ENCODE measurements around the gene LRRC1. TPM values are rescaled to one million over a fixed set of nuclear protein-coding genes. Genes with fewer than 3 reads are reported as not detected.

The LRRC1 gene
- total and polyA plus RNA-seq, 2 of the 13 experiments (the other 11 are each of a cell fraction or from before 2014, with no cell fraction given): 15.6 to 27.7 TPM

DNA sequence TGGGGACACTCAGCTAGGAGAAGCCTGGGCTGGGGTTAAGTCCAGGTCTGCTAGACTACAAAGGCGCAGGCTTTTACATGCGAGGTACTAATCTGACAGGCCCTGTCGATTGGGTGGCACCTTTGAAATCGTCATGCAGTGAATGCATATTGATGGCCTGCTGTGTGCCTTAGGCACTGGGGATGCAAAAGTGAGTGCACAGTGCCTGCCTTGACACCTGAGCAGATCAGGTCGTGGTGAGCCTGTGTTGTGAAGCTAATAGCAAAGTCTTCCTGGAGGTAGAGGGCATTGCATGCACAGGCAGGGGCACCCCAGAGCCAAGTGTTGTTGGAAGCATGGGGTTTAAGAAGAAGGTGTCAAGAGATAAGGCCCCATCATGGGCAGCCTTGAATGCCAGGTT is 16.9 kb downstream of the LRRC1 start:
- intact Hi-C loops (cut with micrococcal nuclease; ENCODE audit: unreplicated experiment): loop anchor here (2.0 kb wide), 1 partner anchor 15 kb away; no protein-coding TSS in a partner anchor
- Histone ChIP-seq H3K4me2 (ENCODE audit: low read depth, low read length) (no peak overlapping the region), H4K20me1 (ENCODE audit: insufficient read depth, low read length) (peaks cover 30% of the 10 kb centered on the region; the same call in 1 of the 2 replicates), H2AFZ (ENCODE audit: low read length) (no peak overlapping the region), H3K27me3 (ENCODE audit: control insufficient read depth in 1 of 2, insufficient read depth in 2 of 2, low read length in 2 of 2) (no peaks in the 10 kb centered on the region), H3K27ac (ENCODE audit: extremely low read length, insufficient read depth, low read length) (no peak overlapping the region), H3K9ac (ENCODE audit: insufficient read depth, low read depth, low read length) (no peak overlapping the region), H3K79me2 (ENCODE audit: insufficient read depth, low read length) (peaks cover 75% of the 10 kb centered on the region), H3K9me3 (ENCODE audit: low read length) (no peaks in the 10 kb centered on the region), H3K36me3 (replicated peaks in 1 of 2; ENCODE audit: control insufficient read depth in 1 of 2, insufficient read depth in 2 of 2, low read length in 2 of 2) (0 out of 5 replicates have a peak, but pooled peaks cover 3 to 5% of the 10 kb centered on the region in 2 experiments), H3K4me1 (ENCODE audit: insufficient read depth, low read length) (peaks cover 54% of the 10 kb centered on the region), H3K4me3 (replicated peaks in 1 of 3; ENCODE audit: insufficient read depth in 1 of 3, low read depth in 2 of 3, low read length in 3 of 3) (no peak overlapping the region)
- POLR2A ChIA-PET: interaction anchor here (2.0 kb wide), 1 partner anchor 16 kb away, joined by 13 read pairs; the partner anchor contains the start of gene LRRC1
- 89% methylated on average over 5 of the region's 5 CpGs for WGBS (ENCODE audit: low lambda C conversion rate)
- CTCF ChIA-PET (ENCODE audit: low intra/inter-chr PET ratio, low total read pairs): no interaction called here
- no peak for DNase-seq (ENCODE audit: low spot score)
- in situ Hi-C loops (cut with HindIII; ENCODE audit: extremely low pct_ligation_motif_present, low pct_unique_long_range_greater_than_20kb): no loop called here
- TF ChIP-seq MIXL1 (CRISPR knock-in tag; IDR thresholded peaks at IDR 0.05) (no peak), ZNF205 (CRISPR knock-in tag; IDR thresholded peaks at IDR 0.05) (no peak), HDAC1 (CRISPR knock-in tag; IDR thresholded peaks at IDR 0.05) (no peak), ZNF326 (CRISPR knock-in tag; IDR thresholded peaks at IDR 0.05; ENCODE audit: borderline replicate concordance) (no peak), SMARCE1 (IDR thresholded peaks at IDR 0.05; ENCODE audit: borderline replicate concordance) (no peak), ZNF33B (CRISPR knock-in tag; IDR thresholded peaks at IDR 0.05) (no peak), PRPF4 (IDR thresholded peaks at IDR 0.05; ENCODE audit: low read depth, low read length, poor library complexity, severe bottlenecking) (no peak), SP5 (CRISPR knock-in tag; IDR thresholded peaks at IDR 0.05; ENCODE audit: borderline replicate concordance, low read depth) (no peak), ZBTB21 (CRISPR knock-in tag; IDR thresholded peaks at IDR 0.05) (no peak), ZFX (CRISPR knock-in tag; IDR thresholded peaks at IDR 0.05; ENCODE audit: low read depth) (no peak), ZNF354B (CRISPR knock-in tag; IDR thresholded peaks at IDR 0.05) (no peak)
- TF ChIP-seq, protein P1, sequence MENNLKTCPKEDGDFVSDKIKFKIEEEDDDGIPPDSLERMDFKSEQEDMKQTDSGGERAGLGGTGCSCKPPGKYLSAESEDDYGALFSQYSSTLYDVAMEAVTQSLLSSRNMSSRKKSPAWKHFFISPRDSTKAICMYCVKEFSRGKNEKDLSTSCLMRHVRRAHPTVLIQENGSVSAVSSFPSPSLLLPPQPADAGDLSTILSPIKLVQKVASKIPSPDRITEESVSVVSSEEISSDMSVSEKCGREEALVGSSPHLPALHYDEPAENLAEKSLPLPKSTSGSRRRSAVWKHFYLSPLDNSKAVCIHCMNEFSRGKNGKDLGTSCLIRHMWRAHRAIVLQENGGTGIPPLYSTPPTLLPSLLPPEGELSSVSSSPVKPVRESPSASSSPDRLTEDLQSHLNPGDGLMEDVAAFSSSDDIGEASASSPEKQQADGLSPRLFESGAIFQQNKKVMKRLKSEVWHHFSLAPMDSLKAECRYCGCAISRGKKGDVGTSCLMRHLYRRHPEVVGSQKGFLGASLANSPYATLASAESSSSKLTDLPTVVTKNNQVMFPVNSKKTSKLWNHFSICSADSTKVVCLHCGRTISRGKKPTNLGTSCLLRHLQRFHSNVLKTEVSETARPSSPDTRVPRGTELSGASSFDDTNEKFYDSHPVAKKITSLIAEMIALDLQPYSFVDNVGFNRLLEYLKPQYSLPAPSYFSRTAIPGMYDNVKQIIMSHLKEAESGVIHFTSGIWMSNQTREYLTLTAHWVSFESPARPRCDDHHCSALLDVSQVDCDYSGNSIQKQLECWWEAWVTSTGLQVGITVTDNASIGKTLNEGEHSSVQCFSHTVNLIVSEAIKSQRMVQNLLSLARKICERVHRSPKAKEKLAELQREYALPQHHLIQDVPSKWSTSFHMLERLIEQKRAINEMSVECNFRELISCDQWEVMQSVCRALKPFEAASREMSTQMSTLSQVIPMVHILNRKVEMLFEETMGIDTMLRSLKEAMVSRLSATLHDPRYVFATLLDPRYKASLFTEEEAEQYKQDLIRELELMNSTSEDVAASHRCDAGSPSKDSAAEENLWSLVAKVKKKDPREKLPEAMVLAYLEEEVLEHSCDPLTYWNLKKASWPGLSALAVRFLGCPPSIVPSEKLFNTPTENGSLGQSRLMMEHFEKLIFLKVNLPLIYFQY (CRISPR knock-in tag; IDR thresholded peaks at IDR 0.05; ENCODE audit: borderline replicate concordance): no peak
- TF ChIP-seq, protein P2, sequence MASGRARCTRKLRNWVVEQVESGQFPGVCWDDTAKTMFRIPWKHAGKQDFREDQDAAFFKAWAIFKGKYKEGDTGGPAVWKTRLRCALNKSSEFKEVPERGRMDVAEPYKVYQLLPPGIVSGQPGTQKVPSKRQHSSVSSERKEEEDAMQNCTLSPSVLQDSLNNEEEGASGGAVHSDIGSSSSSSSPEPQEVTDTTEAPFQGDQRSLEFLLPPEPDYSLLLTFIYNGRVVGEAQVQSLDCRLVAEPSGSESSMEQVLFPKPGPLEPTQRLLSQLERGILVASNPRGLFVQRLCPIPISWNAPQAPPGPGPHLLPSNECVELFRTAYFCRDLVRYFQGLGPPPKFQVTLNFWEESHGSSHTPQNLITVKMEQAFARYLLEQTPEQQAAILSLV (CRISPR knock-in tag; IDR thresholded peaks at IDR 0.05; ENCODE audit: borderline replicate concordance): no peak
- TF ChIP-seq, protein P3, sequence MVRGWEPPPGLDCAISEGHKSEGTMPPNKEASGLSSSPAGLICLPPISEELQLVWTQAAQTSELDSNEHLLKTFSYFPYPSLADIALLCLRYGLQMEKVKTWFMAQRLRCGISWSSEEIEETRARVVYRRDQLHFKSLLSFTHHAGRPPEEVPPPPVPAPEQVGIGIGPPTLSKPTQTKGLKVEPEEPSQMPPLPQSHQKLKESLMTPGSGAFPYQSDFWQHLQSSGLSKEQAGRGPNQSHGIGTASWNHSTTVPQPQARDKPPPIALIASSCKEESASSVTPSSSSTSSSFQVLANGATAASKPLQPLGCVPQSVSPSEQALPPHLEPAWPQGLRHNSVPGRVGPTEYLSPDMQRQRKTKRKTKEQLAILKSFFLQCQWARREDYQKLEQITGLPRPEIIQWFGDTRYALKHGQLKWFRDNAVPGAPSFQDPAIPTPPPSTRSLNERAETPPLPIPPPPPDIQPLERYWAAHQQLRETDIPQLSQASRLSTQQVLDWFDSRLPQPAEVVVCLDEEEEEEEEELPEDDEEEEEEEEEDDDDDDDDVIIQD (CRISPR knock-in tag; IDR thresholded peaks at IDR 0.05; ENCODE audit: low read depth): no peak
- TF ChIP-seq, protein P4, sequence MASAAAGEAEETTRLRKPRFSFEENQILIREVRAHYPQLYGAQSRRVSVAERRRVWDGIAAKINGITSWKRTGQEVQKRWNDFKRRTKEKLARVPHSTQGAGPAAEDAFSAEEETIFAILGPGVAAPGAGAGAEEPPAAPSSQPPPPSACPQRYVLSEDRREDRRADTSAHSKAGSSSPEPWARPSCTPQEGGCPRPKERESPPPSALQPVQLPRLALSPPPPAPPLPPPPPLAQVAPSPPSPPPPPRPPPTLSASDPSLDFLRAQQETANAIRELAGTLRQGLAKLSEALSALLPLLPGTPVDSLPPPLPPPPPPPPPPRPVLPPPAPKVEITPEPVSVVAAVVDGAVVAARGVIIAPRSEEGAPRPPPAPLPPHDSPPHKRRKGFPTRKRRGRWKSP (CRISPR knock-in tag; IDR thresholded peaks at IDR 0.05): no peak
- TF ChIP-seq, protein P5, sequence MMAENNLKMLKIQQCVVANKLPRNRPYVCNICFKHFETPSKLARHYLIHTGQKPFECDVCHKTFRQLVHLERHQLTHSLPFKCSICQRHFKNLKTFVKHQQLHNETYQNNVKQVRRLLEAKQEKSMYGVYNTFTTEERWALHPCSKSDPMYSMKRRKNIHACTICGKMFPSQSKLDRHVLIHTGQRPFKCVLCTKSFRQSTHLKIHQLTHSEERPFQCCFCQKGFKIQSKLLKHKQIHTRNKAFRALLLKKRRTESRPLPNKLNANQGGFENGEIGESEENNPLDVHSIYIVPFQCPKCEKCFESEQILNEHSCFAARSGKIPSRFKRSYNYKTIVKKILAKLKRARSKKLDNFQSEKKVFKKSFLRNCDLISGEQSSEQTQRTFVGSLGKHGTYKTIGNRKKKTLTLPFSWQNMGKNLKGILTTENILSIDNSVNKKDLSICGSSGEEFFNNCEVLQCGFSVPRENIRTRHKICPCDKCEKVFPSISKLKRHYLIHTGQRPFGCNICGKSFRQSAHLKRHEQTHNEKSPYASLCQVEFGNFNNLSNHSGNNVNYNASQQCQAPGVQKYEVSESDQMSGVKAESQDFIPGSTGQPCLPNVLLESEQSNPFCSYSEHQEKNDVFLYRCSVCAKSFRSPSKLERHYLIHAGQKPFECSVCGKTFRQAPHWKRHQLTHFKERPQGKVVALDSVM (CRISPR knock-in tag; IDR thresholded peaks at IDR 0.05): no peak
- BruUV-seq (replicated peaks): no TSS peak
- FAIRE-seq: no peak
- ATAC-seq: no peak

Data from HepG2 (cell line).